ENCODE measurements around the gene BLOC1S4.

Gene BLOC1S4

GRCh38 chr4:6749340-6750171, 33.6 kb downstream of the BLOC1S4 start:
- TF ChIP-seq FOXP2 (optimal IDR thresholded peaks at IDR 0.05; ENCODE audit: control extremely low read depth, extremely low read length, insufficient read depth) (no peak), POLR2AphosphoS5 (IDR thresholded peaks at IDR 0.05; ENCODE audit: borderline replicate concordance, low read depth, low read length) (no peak), EZH2 (IDR thresholded peaks at IDR 0.05) (no peak)
- Histone ChIP-seq H3K36me3 (ENCODE audit: insufficient read depth, low read length) (no peaks in the 10 kb centered on the region), H3K9ac (ENCODE audit: insufficient read length) (no peak overlapping the region), H3K9me3 (ENCODE audit: low read depth, low read length) (no peaks in the 10 kb centered on the region), H3K4me3 (no peak overlapping the region), H3K27ac (no peak overlapping the region)
- DNase-seq (ENCODE audit: low read depth, low spot score), result no peak

- DNase-seq (ENCODE audit: low read depth, low spot score), result no peak
- H3K27ac ChIP-seq, result no peak overlapping the region
- H3K4me3 ChIP-seq, result no peak overlapping the region
- no peaks in the 10 kb centered on the region for H3K36me3 ChIP-seq (ENCODE audit: insufficient read depth, low read length)
- H3K9ac ChIP-seq (ENCODE audit: insufficient read length), result no peak overlapping the region
- TF ChIP-seq POLR2AphosphoS5 (IDR thresholded peaks at IDR 0.05; ENCODE audit: borderline replicate concordance, low read depth, low read length) (no peak), FOXP2 (optimal IDR thresholded peaks at IDR 0.05; ENCODE audit: control extremely low read depth, extremely low read length, insufficient read depth) (no peak), EZH2 (IDR thresholded peaks at IDR 0.05) (no peak)
- no peaks in the 10 kb centered on the region for H3K9me3 ChIP-seq (ENCODE audit: low read depth, low read length)
Observed at GRCh38 chr4:6750286-6751221, 34.6 kb downstream of the BLOC1S4 start.

GRCh38 chr4:6751611-6752485, 35.9 kb downstream of the BLOC1S4 start:
- Histone ChIP-seq H3K4me3 (no peak overlapping the region), H3K9me3 (ENCODE audit: low read depth, low read length) (no peaks in the 10 kb centered on the region), H3K36me3 (ENCODE audit: insufficient read depth, low read length) (no peaks in the 10 kb centered on the region), H3K9ac (ENCODE audit: insufficient read length) (no peak overlapping the region), H3K27ac (no peak overlapping the region)
- no peak for DNase-seq (ENCODE audit: low read depth, low spot score)
- TF ChIP-seq POLR2AphosphoS5 (IDR thresholded peaks at IDR 0.05; ENCODE audit: borderline replicate concordance, low read depth, low read length), result no peak
- TF ChIP-seq FOXP2 (optimal IDR thresholded peaks at IDR 0.05; ENCODE audit: control extremely low read depth, extremely low read length, insufficient read depth), result no peak
- no peak for TF ChIP-seq EZH2 (IDR thresholded peaks at IDR 0.05)

- DNase-seq (ENCODE audit: low read depth, low spot score), result no peak
- H3K27ac ChIP-seq, result no peak overlapping the region
- no peaks in the 10 kb centered on the region for H3K36me3 ChIP-seq (ENCODE audit: insufficient read depth, low read length)
- no peak for TF ChIP-seq POLR2AphosphoS5 (IDR thresholded peaks at IDR 0.05; ENCODE audit: borderline replicate concordance, low read depth, low read length)
- TF ChIP-seq FOXP2 (optimal IDR thresholded peaks at IDR 0.05; ENCODE audit: control extremely low read depth, extremely low read length, insufficient read depth), result no peak
- no peak for TF ChIP-seq EZH2 (IDR thresholded peaks at IDR 0.05)
- no peak overlapping the region for H3K9ac ChIP-seq (ENCODE audit: insufficient read length)
- H3K9me3 ChIP-seq (ENCODE audit: low read depth, low read length), result no peaks in the 10 kb centered on the region
- H3K4me3 ChIP-seq, result no peak overlapping the region
Observed at GRCh38 chr4:6752486-6752829, 36.5 kb downstream of the BLOC1S4 start.

- H3K27ac ChIP-seq, result no peak overlapping the region
Observed at GRCh38 chr4:6753103-6753560, 37.2 kb downstream of the BLOC1S4 start.

GRCh38 chr4:6753891-6754290, 37.9 kb downstream of the BLOC1S4 start:
- no peak for DNase-seq (ENCODE audit: low read depth, low spot score)
- Histone ChIP-seq H3K27ac (no peak overlapping the region), H3K4me3 (no peak overlapping the region), H3K9me3 (ENCODE audit: low read depth, low read length) (no peaks in the 10 kb centered on the region), H3K9ac (ENCODE audit: insufficient read length) (no peak overlapping the region), H3K36me3 (ENCODE audit: insufficient read depth, low read length) (no peaks in the 10 kb centered on the region)
- TF ChIP-seq FOXP2 (optimal IDR thresholded peaks at IDR 0.05; ENCODE audit: control extremely low read depth, extremely low read length, insufficient read depth) (no peak), POLR2AphosphoS5 (IDR thresholded peaks at IDR 0.05; ENCODE audit: borderline replicate concordance, low read depth, low read length) (no peak), EZH2 (IDR thresholded peaks at IDR 0.05) (no peak)

More at GRCh38 chr4:6753103-6753560, 37.2 kb downstream of the BLOC1S4 start:
- DNase-seq (ENCODE audit: low read depth, low spot score), result no peak
- H3K9ac ChIP-seq (ENCODE audit: insufficient read length), result no peak overlapping the region
- H3K9me3 ChIP-seq (ENCODE audit: low read depth, low read length), result no peaks in the 10 kb centered on the region
- no peak overlapping the region for H3K4me3 ChIP-seq
- TF ChIP-seq POLR2AphosphoS5 (IDR thresholded peaks at IDR 0.05; ENCODE audit: borderline replicate concordance, low read depth, low read length) (no peak), EZH2 (IDR thresholded peaks at IDR 0.05) (no peak), FOXP2 (optimal IDR thresholded peaks at IDR 0.05; ENCODE audit: control extremely low read depth, extremely low read length, insufficient read depth) (no peak)
- H3K36me3 ChIP-seq (ENCODE audit: insufficient read depth, low read length), result no peaks in the 10 kb centered on the region

- Histone ChIP-seq H3K36me3 (ENCODE audit: insufficient read depth, low read length) (no peaks in the 10 kb centered on the region), H3K9me3 (ENCODE audit: low read depth, low read length) (no peaks in the 10 kb centered on the region), H3K27ac (no peak overlapping the region), H3K4me3 (no peak overlapping the region), H3K9ac (ENCODE audit: insufficient read length) (no peak overlapping the region)
- DNase-seq (ENCODE audit: low read depth, low spot score), result no peak
- no peak for TF ChIP-seq POLR2AphosphoS5 (IDR thresholded peaks at IDR 0.05; ENCODE audit: borderline replicate concordance, low read depth, low read length)
- TF ChIP-seq FOXP2 (optimal IDR thresholded peaks at IDR 0.05; ENCODE audit: control extremely low read depth, extremely low read length, insufficient read depth), result no peak
- no peak for TF ChIP-seq EZH2 (IDR thresholded peaks at IDR 0.05)
Observed at GRCh38 chr4:6754481-6755087, 38.6 kb downstream of the BLOC1S4 start.

All from SK-N-MC (cell line).